CD14-positive monocyte (primary cell): Measurements from ENCODE around the gene PCK2. TPM values are rescaled to one million over a fixed set of nuclear protein-coding genes. Genes with fewer than 3 reads are reported as not detected.

ENCODE experiments used
- DNase-seq, 3 donors: peaks; one replicate each; pipeline ENCODE4 v3.0.0-alpha.2; 2011 to 2022
- H2AFZ ChIP-seq: 2 replicates; pipeline ENCODE4 v1.6.0; 2012; ENCODE audit warnings: mild to moderate bottlenecking, low read depth, low read length, inconsistent platforms; ENCODE audit not compliant: insufficient read depth, poor library complexity, severe bottlenecking
- H3K27ac ChIP-seq, 2 donors: 1 replicate in 1 of 2; 2 replicates in 1 of 2; pipeline ENCODE4 v1.5.1; 2012 to 2013; ENCODE audit warnings: low read length in 2 of 2, control low read depth in 1 of 2, inconsistent platforms in 1 of 2, low read depth in 1 of 2, mild to moderate bottlenecking in 1 of 2
- H3K27me3 ChIP-seq, 2 donors: one replicate each; pipeline versions ENCODE4 v1.6.0 to v1.6.1; 2011 to 2013; ENCODE audit warnings: low read length in 2 of 2; ENCODE audit not compliant: control insufficient read depth in 2 of 2, insufficient read depth in 2 of 2
- H3K36me3 ChIP-seq, 2 donors: replicated peaks in 1 of 2; 1 replicate in 1 of 2; 2 replicates in 1 of 2; pipeline versions ENCODE4 v1.5.1 to v1.6.1; 2012 to 2013; ENCODE audit warnings: low read length in 2 of 2, control low read depth in 1 of 2, inconsistent platforms in 1 of 2, mild to moderate bottlenecking in 1 of 2; ENCODE audit not compliant: insufficient read depth in 2 of 2, control insufficient read depth in 1 of 2
- H3K4me1 ChIP-seq, 2 donors: 1 replicate in 1 of 2; 2 replicates in 1 of 2; pipeline versions ENCODE4 v1.5.1 to v1.6.1; 2012 to 2013; ENCODE audit warnings: low read length in 2 of 2, control low read depth in 1 of 2, inconsistent platforms in 1 of 2, mild to moderate bottlenecking in 1 of 2, moderate library complexity in 1 of 2; ENCODE audit not compliant: insufficient read depth in 2 of 2, control insufficient read depth in 1 of 2
- H3K4me2 ChIP-seq: replicated peaks from 2 replicates; pipeline ENCODE3; 2012; ENCODE audit warnings: low read length, moderate library complexity, mild to moderate bottlenecking; ENCODE audit not compliant: poor library complexity, severe bottlenecking; ENCODE audit errors: extremely low read depth
- H3K4me3 ChIP-seq, 3 experiments: fragments of 200-600 bp in 1 of 3; sonication (generic) in 1 of 3; replicated peaks in 1 of 3; 1 replicate in 2 of 3; 2 replicates in 1 of 3; pipeline ENCODE4 v1.5.1; 2011 to 2013; ENCODE audit warnings: low read length in 3 of 3, mild to moderate bottlenecking in 3 of 3, control low read depth in 2 of 3, low read depth in 2 of 3, inconsistent platforms in 1 of 3, moderate library complexity in 1 of 3
- H3K79me2 ChIP-seq: 2 replicates; pipeline ENCODE4 v1.6.0; 2012; ENCODE audit warnings: mild to moderate bottlenecking, control low read depth, inconsistent platforms, low read length, moderate library complexity; ENCODE audit not compliant: insufficient read depth
- H3K9ac ChIP-seq: 2 replicates; pipeline ENCODE4 v1.6.0; 2017; ENCODE audit warnings: low read length, mild to moderate bottlenecking; ENCODE audit not compliant: insufficient read depth, poor library complexity, severe bottlenecking
- H3K9me3 ChIP-seq, 2 donors: replicated peaks in 1 of 2; 1 replicate in 1 of 2; 2 replicates in 1 of 2; pipeline versions ENCODE4 v1.5.1 to v1.6.1; 2012 to 2013; ENCODE audit warnings: low read length in 2 of 2, control low read depth in 1 of 2; ENCODE audit not compliant: control insufficient read depth in 1 of 2, insufficient read depth in 1 of 2
- H4K20me1 ChIP-seq: 2 replicates; pipeline ENCODE4 v1.6.0; 2012; ENCODE audit warnings: mild to moderate bottlenecking, low read length, control low read depth, moderate library complexity; ENCODE audit not compliant: insufficient read depth
- H3K27ac Mint-ChIP-seq, 7 donors: one replicate each; pipeline ENCODE4 v1.8.0; 2020; ENCODE audit warnings: mild to moderate bottlenecking in 7 of 7, mixed read lengths in 7 of 7, moderate library complexity in 6 of 7, inconsistent platforms in 2 of 7
- H3K27me3 Mint-ChIP-seq, 3 donors: one replicate each; pipeline ENCODE4 v1.8.0; 2021 to 2022; ENCODE audit warnings: low read depth in 3 of 3, mild to moderate bottlenecking in 3 of 3, mixed read lengths in 3 of 3, moderate library complexity in 3 of 3, inconsistent platforms in 1 of 3
- H3K36me3 Mint-ChIP-seq, 2 donors: one replicate each; pipeline ENCODE4 v1.8.0; 2020; ENCODE audit warnings: mixed read lengths in 2 of 2, inconsistent platforms in 1 of 2, mild to moderate bottlenecking in 1 of 2
- H3K4me1 Mint-ChIP-seq: one replicate; pipeline ENCODE4 v1.8.0; 2020; ENCODE audit warnings: mild to moderate bottlenecking, mixed read lengths
- H3K4me3 Mint-ChIP-seq, 2 donors: one replicate each; pipeline ENCODE4 v1.8.0; 2020; ENCODE audit warnings: mild to moderate bottlenecking in 2 of 2, mixed read lengths in 2 of 2, moderate library complexity in 1 of 2
- H3K9me3 Mint-ChIP-seq, 7 donors: one replicate each; pipeline ENCODE4 v1.8.0; 2020 to 2022; ENCODE audit warnings: mixed read lengths in 7 of 7, mild to moderate bottlenecking in 6 of 7, moderate library complexity in 6 of 7, inconsistent platforms in 2 of 7
- CTCF ChIP-seq: fragments of 200-600 bp; IDR thresholded peaks from one replicate; pipeline ENCODE4 v1.8.0; 2022; ENCODE audit warnings: antibody characterized with exemption, mild to moderate bottlenecking
- WGBS: methylation state at CpG from one replicate; pipeline ENCODE4 v1.1.5; 2013; ENCODE audit warnings: missing lambda C conversion rate; ENCODE audit not compliant: insufficient coverage; 5-methylcytosine and 5-hydroxymethylcytosine counted together
- intact Hi-C, 2 donors: fragments of 100-400 bp; cut with micrococcal nuclease; formaldehyde crosslinking; loops; one replicate each; pipeline versions ENCODE4 v1.15.0 to v1.15.1; 2023
- polyA plus RNA-seq, 3 donors: library from polyadenylated mRNA; depleted of rRNA in 1 of 3; unstranded in 2 of 3; stranded (reverse) in 1 of 3; fragments of 300-500 nt in 2 of 3; fragments of >200 nt in 1 of 3; fragmentation: Illumina TruSeq in 2 of 3; gene quantifications; 1 replicate in 2 of 3; 2 replicates in 1 of 3; pipeline ENCODE4 v1.2.3, GENCODE V29; 2012 to 2021

PCK2 gene
- polyA plus RNA-seq, 3 donors = 29.9 to 34.2 (median 31.3) TPM

GRCh38 chr14:24130380-24130716 lies 36.2 kb downstream of the PCK2 start, which contains the start of gene FITM1:
Gene FITM1, plus strand, starts transcription at chr14:24130659. Its CDS starts 905 bp downstream, at chr14:24131564.
- H3K27ac Mint-ChIP-seq = peak within 1 kb of the TSS in 4 of 7 donors; percentile 2 to 86 (median 57)
- H3K4me3 ChIP-seq = no peak within 1 kb of the TSS
- H3K9me3 Mint-ChIP-seq = peaks cover 0 to 1% (median 0%) of the 10 kb centered on the region in 7 donors
- H3K36me3 Mint-ChIP-seq = peaks cover 11 to 26% of the 10 kb centered on the region in 2 donors
- no peaks in the 10 kb centered on the region for H3K36me3 ChIP-seq
- H3K79me2 ChIP-seq = no peaks in the 10 kb centered on the region
- DNase-seq = peak in 1 of 3 donors; percentile 44
- intact Hi-C loops = loop anchor here in 1 of 2 donors (10.0 kb wide), 1 partner anchor 104 kb away; the partner anchor contains the start of genes GMPR2 and NEDD8
- H3K4me1 Mint-ChIP-seq = peaks cover 13% of the 10 kb centered on the region
- H3K4me2 ChIP-seq = no peak within 1 kb of the TSS
- H3K27ac ChIP-seq = no peak within 1 kb of the TSS
- no peaks in the 10 kb centered on the region for H4K20me1 ChIP-seq
- H3K27me3 Mint-ChIP-seq = no peaks in the 10 kb centered on the region
- WGBS = 75% methylated on average over 4 of the region's 5 CpGs
- no peaks in the 10 kb centered on the region for H3K9me3 ChIP-seq
- TF ChIP-seq CTCF = no peak
- H3K4me1 ChIP-seq = peaks cover 7 to 10% of the 10 kb centered on the region in 2 donors
- no peak within 1 kb of the TSS for H3K4me3 Mint-ChIP-seq
- no peaks in the 10 kb centered on the region for H3K27me3 ChIP-seq
- no peak within 1 kb of the TSS for H3K9ac ChIP-seq
- H2AFZ ChIP-seq = no peak within 1 kb of the TSS

GRCh38 chr14:24130717-24131548 lies 36.8 kb downstream of the PCK2 start:
- TF ChIP-seq CTCF = no peak
- H3K27ac ChIP-seq = no peak overlapping the region
- no peaks in the 10 kb centered on the region for H3K79me2 ChIP-seq
- no peak for DNase-seq
- H3K4me1 ChIP-seq = peaks cover 11 to 15% of the 10 kb centered on the region in 2 donors
- no peaks in the 10 kb centered on the region for H3K27me3 ChIP-seq
- H4K20me1 ChIP-seq = no peaks in the 10 kb centered on the region
- no peak overlapping the region for H2AFZ ChIP-seq
- Mint-ChIP-seq H3K27ac (peak overlapping the region in 3 of 7 donors; percentile 2 to 86 (median 33)), H3K27me3 (no peaks in the 10 kb centered on the region), H3K4me1 (peaks cover 16% of the 10 kb centered on the region), H3K4me3 (no peak overlapping the region), H3K36me3 (peaks cover 11 to 26% of the 10 kb centered on the region in 2 donors), H3K9me3 (peaks cover 0 to 1% (median 0%) of the 10 kb centered on the region in 7 donors)
- H3K9ac ChIP-seq = no peak overlapping the region
- H3K9me3 ChIP-seq = no peaks in the 10 kb centered on the region
- H3K36me3 ChIP-seq = no peaks in the 10 kb centered on the region
- intact Hi-C loops = loop anchor here in 1 of 2 donors (10.0 kb wide), 1 partner anchor 104 kb away; the partner anchor contains the start of genes GMPR2 and NEDD8
- no peak overlapping the region for H3K4me3 ChIP-seq
- WGBS = 82% methylated on average over 4 of the region's 7 CpGs
- H3K4me2 ChIP-seq = no peak overlapping the region
